Liver (tissue), 9 donors: ENCODE data around the gene SRGAP3. TPM values are rescaled to one million over a fixed set of nuclear protein-coding genes. Genes with fewer than 3 reads are reported as not detected.

Source experiments
- DNase-seq: peaks from one replicate; pipeline ENCODE4 v3.0.0-alpha.2; 2017; ENCODE audit warnings: low spot score
- H3K27ac ChIP-seq, 2 donors: one replicate each; pipeline ENCODE4 v1.7.0; 2013; ENCODE audit warnings: inconsistent platforms in 2 of 2, low read length in 2 of 2, control low read depth in 1 of 2, low read depth in 1 of 2, mild to moderate bottlenecking in 1 of 2
- H3K27me3 ChIP-seq, 4 donors: one replicate each; pipeline versions ENCODE4 v1.6.1 to v1.7.0; 2013; ENCODE audit warnings: low read length in 3 of 4, inconsistent platforms in 1 of 4, mild to moderate bottlenecking in 1 of 4, moderate library complexity in 1 of 4; ENCODE audit not compliant: control insufficient read depth in 4 of 4, insufficient read depth in 4 of 4
- H3K36me3 ChIP-seq, 4 donors: one replicate each; pipeline versions ENCODE4 v1.6.1 to v1.7.0; 2013; ENCODE audit warnings: low read length in 3 of 4, mild to moderate bottlenecking in 3 of 4, low read depth in 1 of 4, moderate library complexity in 1 of 4; ENCODE audit not compliant: control insufficient read depth in 4 of 4, insufficient read depth in 3 of 4
- H3K4me1 ChIP-seq, 4 donors: one replicate each; pipeline versions ENCODE4 v1.6.1 to v1.7.0; 2013; ENCODE audit warnings: low read length in 3 of 4, mild to moderate bottlenecking in 3 of 4, moderate library complexity in 1 of 4; ENCODE audit not compliant: control insufficient read depth in 4 of 4, insufficient read depth in 4 of 4
- H3K4me3 ChIP-seq, 3 donors: one replicate each; pipeline versions ENCODE4 v1.6.1 to v1.7.0; 2013; ENCODE audit warnings: low read length in 3 of 3, control low read depth in 1 of 3, low read depth in 1 of 3, mild to moderate bottlenecking in 1 of 3
- H3K9ac ChIP-seq, 2 donors: one replicate each; pipeline ENCODE4 v1.7.0; 2013; ENCODE audit warnings: low read length in 2 of 2, mild to moderate bottlenecking in 2 of 2, moderate library complexity in 2 of 2, control low read depth in 1 of 2, low read depth in 1 of 2
- H3K9me3 ChIP-seq, 4 donors: one replicate each; pipeline versions ENCODE4 v1.6.1 to v1.7.0; 2013; ENCODE audit warnings: low read length in 3 of 4; ENCODE audit not compliant: control insufficient read depth in 4 of 4
- CTCF ChIP-seq: fragments of 150-350 bp; IDR thresholded peaks from 2 replicates; pipeline ENCODE4 v1.5.1; 2017; ENCODE audit warnings: improper control_type of control experiment, low read depth, low read length; ENCODE audit not compliant: missing input control
- EGR1 ChIP-seq, 2 donors: IDR thresholded peaks; 2 replicates each; pipeline ENCODE4 v1.6.1; 2016 to 2018; ENCODE audit warnings: antibody characterized with exemption in 2 of 2, low read depth in 2 of 2
- FOXA1 ChIP-seq: IDR thresholded peaks from 2 replicates; pipeline ENCODE4 v1.6.1; 2016; ENCODE audit warnings: antibody characterized with exemption
- GABPA ChIP-seq, 2 donors: IDR thresholded peaks in 1 of 2; conservative IDR thresholded peaks in 1 of 2; 2 replicates each; pipeline ENCODE4 v1.6.1; 2016; ENCODE audit warnings: antibody characterized with exemption in 2 of 2, mild to moderate bottlenecking in 1 of 2, moderate library complexity in 1 of 2
- HNF4A ChIP-seq, 2 donors: conservative IDR thresholded peaks; 2 replicates each; pipeline ENCODE4 v1.6.1; 2016; ENCODE audit warnings: antibody characterized with exemption in 2 of 2, mild to moderate bottlenecking in 2 of 2
- HNF4G ChIP-seq: IDR thresholded peaks from 2 replicates; pipeline ENCODE4 v1.6.1; 2016; ENCODE audit warnings: antibody characterized with exemption
- JUND ChIP-seq, 2 donors: IDR thresholded peaks; 2 replicates each; pipeline ENCODE4 v1.6.1; 2016; ENCODE audit warnings: antibody characterized with exemption in 2 of 2
- NR2F2 ChIP-seq: IDR thresholded peaks from 2 replicates; pipeline ENCODE4 v1.6.1; 2016; ENCODE audit warnings: antibody characterized with exemption
- RAD21 ChIP-seq, 2 donors: IDR thresholded peaks; 2 replicates each; pipeline ENCODE4 v1.6.1; 2016; ENCODE audit warnings: antibody characterized with exemption in 2 of 2, mild to moderate bottlenecking in 2 of 2
- REST ChIP-seq: IDR thresholded peaks from 2 replicates; pipeline ENCODE4 v1.6.1; 2016; ENCODE audit warnings: antibody characterized with exemption, mild to moderate bottlenecking
- RXRA ChIP-seq, 2 donors: IDR thresholded peaks; 2 replicates each; pipeline ENCODE4 v1.6.1; 2017 to 2018; ENCODE audit warnings: antibody characterized with exemption in 2 of 2, mild to moderate bottlenecking in 1 of 2
- SP1 ChIP-seq: IDR thresholded peaks from 2 replicates; pipeline ENCODE4 v1.6.1; 2018; ENCODE audit warnings: antibody characterized with exemption, mild to moderate bottlenecking
- TAF1 ChIP-seq: conservative IDR thresholded peaks from 2 replicates; pipeline ENCODE4 v1.6.1; 2016; ENCODE audit warnings: antibody characterized with exemption, mild to moderate bottlenecking
- YY1 ChIP-seq: IDR thresholded peaks from 2 replicates; pipeline ENCODE4 v1.6.1; 2016; ENCODE audit warnings: antibody characterized with exemption, mild to moderate bottlenecking
- ZBTB33 ChIP-seq: IDR thresholded peaks from 2 replicates; pipeline ENCODE4 v1.6.1; 2016; ENCODE audit warnings: antibody characterized with exemption
- WGBS: extraction: QIAGEN DNeasy Blood & Tissue Kit; methylation state at CpG from one replicate; pipeline ENCODE4 v1.1.7; 2013; 5-methylcytosine and 5-hydroxymethylcytosine counted together
- polyA plus RNA-seq, 2 donors: library from polyadenylated mRNA; stranded (reverse) in 1 of 2; unstranded in 1 of 2; fragments of 200-250 nt in 1 of 2; fragments of >200 nt in 1 of 2; fragmentation: Nextera tagmentation in 1 of 2; extraction: Ambion mirVana in 1 of 2; gene quantifications; one replicate each; pipeline versions ENCODE4 v1.2.1 to v1.2.3, GENCODE V29; 2013 to 2015
- total RNA-seq, 2 donors: library from RNA; depleted of rRNA; stranded (reverse); fragments of >200 nt; gene quantifications; one replicate each; pipeline ENCODE4 v1.2.3, GENCODE V29; 2014
- TF ChIP-seq, protein P1 (sequence below): IDR thresholded peaks from 2 replicates; pipeline ENCODE4 v1.6.1; 2016; ENCODE audit warnings: antibody characterized with exemption
- donor health status: healthy.
- donor health status: healthy.
- donor health status: healthy.
- donor health status: healthy.
- donor health status: healthy.

The SRGAP3 gene
- total and polyA plus RNA-seq, 4 donors: 0.61 to 4.2 (median 1.6) TPM

GRCh38 chr3:8968375-8968882 lies 281.0 kb downstream of the SRGAP3 start (continued):
- no peak for TF ChIP-seq CTCF
- no peak for TF ChIP-seq HNF4G
- TF ChIP-seq GABPA (IDR thresholded peaks at IDR 0.05 in 1 of 2, conservative IDR thresholded peaks at IDR 0.05 in 1 of 2): no peak
- TF ChIP-seq HNF4A (conservative IDR thresholded peaks at IDR 0.05): no peak
- no peak for TF ChIP-seq ZBTB33

- Histone ChIP-seq H3K36me3 (no peaks in the 10 kb centered on the region), H3K9ac (no peak overlapping the region), H3K27me3 (no peaks in the 10 kb centered on the region), H3K27ac (no peak overlapping the region), H3K4me3 (no peak overlapping the region), H3K4me1 (peaks cover 5 to 39% (median 30%) of the 10 kb centered on the region in 4 donors), H3K9me3 (no peaks in the 10 kb centered on the region)
- TF ChIP-seq GABPA (IDR thresholded peaks at IDR 0.05 in 1 of 2, conservative IDR thresholded peaks at IDR 0.05 in 1 of 2) (no peak), JUND (IDR thresholded peaks at IDR 0.05) (no peak), EGR1 (IDR thresholded peaks at IDR 0.05; ENCODE audit: low read depth in 2 of 2) (no peak), SP1 (no peak), FOXA1 (no peak), TAF1 (no peak), CTCF (no peak), ZBTB33 (no peak), REST (no peak), YY1 (no peak), HNF4A (conservative IDR thresholded peaks at IDR 0.05) (no peak), RAD21 (IDR thresholded peaks at IDR 0.05) (no peak), NR2F2 (no peak), HNF4G (no peak), RXRA (IDR thresholded peaks at IDR 0.05) (no peak)
- TF ChIP-seq, protein P1, sequence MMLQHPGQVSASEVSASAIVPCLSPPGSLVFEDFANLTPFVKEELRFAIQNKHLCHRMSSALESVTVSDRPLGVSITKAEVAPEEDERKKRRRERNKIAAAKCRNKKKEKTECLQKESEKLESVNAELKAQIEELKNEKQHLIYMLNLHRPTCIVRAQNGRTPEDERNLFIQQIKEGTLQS: no peak
- 98% methylated on average over 5 of the region's 5 CpGs for WGBS
- DNase-seq: no peak
Observed at GRCh38 chr3:8967553-8967952, 281.9 kb downstream of the SRGAP3 start.
